SK-N-SH (cell line): ENCODE results near the gene LCE5A. TPM values are rescaled to one million over a fixed set of nuclear protein-coding genes. Genes with fewer than 3 reads are reported as not detected.

Experiments used
- CTCF ChIA-PET: fragments of 300-600, 350-600 bp; formaldehyde crosslinking; extraction: SDS; loops from one replicate; lab custom pipeline; 2021; lab: Yijun Ruan, JAX
- POLR2A ChIA-PET: fragments of 350-600 bp; sonication (Branson Sonifier 250); formaldehyde crosslinking; extraction: SDS; loops from one replicate; lab custom pipeline; 2020; ENCODE audit warnings: antibody characterized with exemption, inconsistent platforms; lab: Yijun Ruan, JAX
- DNase-seq: peaks from one replicate; pipeline ENCODE4 v3.0.0; 2012
- H2AFZ ChIP-seq: fragments of 200-600 bp; sonication (generic); 2 replicates; pipeline ENCODE4 v1.8.1; 2016; ENCODE audit warnings: antibody characterized with exemption, mild to moderate bottlenecking, low read depth
- H3F3A ChIP-seq: fragments of 200-600 bp; sonication (generic); replicated peaks from 2 replicates; pipeline ENCODE3; 2016; ENCODE audit warnings: antibody characterized with exemption, mild to moderate bottlenecking; ENCODE audit not compliant: insufficient read depth
- H3K27ac ChIP-seq, 2 experiments: fragments of 200-500 bp in 1 of 2; fragments of 200-600 bp in 1 of 2; sonication (Bioruptor generic) in 1 of 2; sonication (generic), shearing (Covaris generic) in 1 of 2; 2 replicates each; pipeline versions ENCODE4 v1.5.1 to v1.6.1; 2014 to 2016; ENCODE audit warnings: low read depth in 2 of 2, inconsistent platforms in 1 of 2, low read length in 1 of 2, mild to moderate bottlenecking in 1 of 2, mixed read lengths in 1 of 2
- H3K27me3 ChIP-seq: fragments of 200-600 bp; sonication (generic), shearing (Covaris generic); 2 replicates; pipeline ENCODE4 v1.6.1; 2016; ENCODE audit warnings: mixed run types; ENCODE audit not compliant: insufficient read depth
- H3K36me3 ChIP-seq, 2 experiments: fragments of 200-500 bp in 1 of 2; fragments of 200-600 bp in 1 of 2; sonication (Bioruptor generic) in 1 of 2; sonication (generic) in 1 of 2; replicated peaks in 1 of 2; 2 replicates each; pipeline versions ENCODE3 to v1.5.1; 2014 to 2016; ENCODE audit warnings: low read length in 1 of 2, mild to moderate bottlenecking in 1 of 2; ENCODE audit not compliant: insufficient read depth in 2 of 2, control insufficient read depth in 1 of 2
- H3K4me1 ChIP-seq, 2 experiments: fragments of 200-500 bp in 1 of 2; fragments of 200-600 bp in 1 of 2; sonication (Bioruptor generic) in 1 of 2; sonication (generic), shearing (Covaris generic) in 1 of 2; 2 replicates each; pipeline versions ENCODE4 v1.5.1 to v1.6.1; 2014 to 2016; ENCODE audit warnings: low read depth in 1 of 2, low read length in 1 of 2, mixed run types in 1 of 2; ENCODE audit not compliant: insufficient read depth in 2 of 2, control insufficient read depth in 1 of 2
- H3K4me2 ChIP-seq: fragments of 200-600 bp; sonication (generic), shearing (Covaris generic); 2 replicates; pipeline ENCODE4 v1.6.1; 2017; ENCODE audit warnings: mixed run types
- H3K4me3 ChIP-seq, 2 experiments: fragments of 200-500 bp in 1 of 2; fragments of 200-600 bp in 1 of 2; sonication (Bioruptor generic) in 1 of 2; sonication (generic), shearing (Covaris generic) in 1 of 2; 2 replicates each; pipeline versions ENCODE4 v1.5.1 to v1.8.1; 2014 to 2016; ENCODE audit warnings: low read depth in 2 of 2, inconsistent platforms in 1 of 2, low read length in 1 of 2, mild to moderate bottlenecking in 1 of 2, mixed read lengths in 1 of 2, moderate library complexity in 1 of 2
- H3K79me2 ChIP-seq: fragments of 200-600 bp; sonication (generic); 2 replicates; pipeline ENCODE4 v1.8.1; 2017; ENCODE audit warnings: mild to moderate bottlenecking; ENCODE audit not compliant: insufficient read depth
- H3K9ac ChIP-seq: fragments of 200-600 bp; sonication (generic); 2 replicates; pipeline ENCODE4 v1.6.1; 2017; ENCODE audit warnings: mixed run types
- H3K9me2 ChIP-seq: fragments of 200-600 bp; sonication (generic); 2 replicates; pipeline ENCODE4 v1.6.1; 2017; ENCODE audit warnings: mixed run types
- H3K9me3 ChIP-seq: fragments of 200-600 bp; sonication (generic); 2 replicates; pipeline ENCODE4 v1.6.1; 2017; ENCODE audit warnings: mixed run types, mild to moderate bottlenecking, moderate library complexity
- H4K20me1 ChIP-seq: fragments of 200-600 bp; sonication (generic); 2 replicates; pipeline ENCODE4 v1.6.1; 2017; ENCODE audit warnings: mild to moderate bottlenecking, mixed run types; ENCODE audit not compliant: insufficient read depth
- CTCF ChIP-seq: fragments of 200-600 bp; sonication (generic); IDR thresholded peaks from 2 replicates; pipeline ENCODE4 v1.6.1; 2017; ENCODE audit warnings: antibody characterized with exemption, mild to moderate bottlenecking, moderate library complexity
- ELF1 ChIP-seq: IDR thresholded peaks from 2 replicates; pipeline ENCODE4 v1.4.0; 2012
- EZH2phosphoT487 ChIP-seq: fragments of 200-600 bp; sonication (generic); IDR thresholded peaks from 2 replicates; pipeline ENCODE4 v1.6.1; 2017; ENCODE audit warnings: low read depth, mixed run types, mild to moderate bottlenecking, antibody characterized with exemption, moderate library complexity, borderline replicate concordance
- FOXJ3 ChIP-seq: sonication (generic); formaldehyde crosslinking; IDR thresholded peaks from 2 replicates; pipeline ENCODE4 v1.5.1; 2020; ENCODE audit warnings: mild to moderate bottlenecking, missing genetic modification reagents
- GABPA ChIP-seq: IDR thresholded peaks from 2 replicates; pipeline ENCODE4 v1.4.0; 2012; ENCODE audit warnings: low read depth, mild to moderate bottlenecking
- IRF3 ChIP-seq: fragments of 150-350 bp; IDR thresholded peaks from 2 replicates; pipeline ENCODE4 v1.6.1; 2016; ENCODE audit warnings: mild to moderate bottlenecking, low read depth, low read length
- MAX ChIP-seq: IDR thresholded peaks from 2 replicates; pipeline ENCODE4 v1.4.0; 2012; ENCODE audit warnings: low read depth
- MXI1 ChIP-seq: IDR thresholded peaks from 2 replicates; pipeline ENCODE4 v1.6.1; 2012; ENCODE audit warnings: mild to moderate bottlenecking, low read depth, low read length, improper control_type of control experiment
- NFIC ChIP-seq: IDR thresholded peaks from 2 replicates; pipeline ENCODE4 v1.4.0; 2012; ENCODE audit warnings: borderline replicate concordance
- NRF1 ChIP-seq: IDR thresholded peaks from 2 replicates; pipeline ENCODE4 v1.6.1; 2012; ENCODE audit warnings: low read depth, mild to moderate bottlenecking, low read length
- TEAD4 ChIP-seq: IDR thresholded peaks from 2 replicates; pipeline ENCODE4 v1.4.0; 2012; ENCODE audit warnings: mild to moderate bottlenecking, borderline replicate concordance; ENCODE audit not compliant: insufficient read depth
- USF1 ChIP-seq: IDR thresholded peaks from 2 replicates; pipeline ENCODE4 v1.4.0; 2012; ENCODE audit warnings: low read depth, borderline replicate concordance
- YY1 ChIP-seq: IDR thresholded peaks from 2 replicates; pipeline ENCODE4 v1.4.0; 2012; ENCODE audit warnings: low read depth, mild to moderate bottlenecking
- ZBTB33 ChIP-seq: IDR thresholded peaks from 2 replicates; pipeline ENCODE4 v1.4.0; 2012; ENCODE audit warnings: low read depth, borderline replicate concordance
- WGBS: methylation state at CpG from one replicate; pipeline ENCODE4 v1.1.6; 2017; ENCODE audit warnings: low lambda C conversion rate; 5-methylcytosine and 5-hydroxymethylcytosine counted together
- polyA plus RNA-seq, 3 experiments: library from polyadenylated mRNA; depleted of rRNA; stranded (reverse); fragments of >200 nt; gene quantifications; 2 replicates each; pipeline ENCODE4 v1.2.3, GENCODE V29; 2012

The LCE5A gene
- polyA plus RNA-seq, 1 of the 3 experiments (the other 2 are of a cell fraction) = not detected

- TF ChIP-seq IRF3 (no peak), CTCF (no peak), GABPA (no peak)
These were observed 8.9 kb upstream of the LCE5A start (continued) for GRCh38 chr1:152501704-152502103.

GRCh38 chr1:152502496-152503180 lies 8.0 kb upstream of the LCE5A start:
- Histone ChIP-seq H3K9ac (no peak overlapping the region), H2AFZ (no peak overlapping the region), H3K79me2 (no peaks in the 10 kb centered on the region), H3K9me3 (no peaks in the 10 kb centered on the region), H3K36me3 (no peaks in the 10 kb centered on the region), H3K27me3 (peaks cover 9% of the 10 kb centered on the region; the same call in 1 of the 2 replicates), H3K4me3 (no peak overlapping the region), H3K4me1 (no peaks in the 10 kb centered on the region), H4K20me1 (no peaks in the 10 kb centered on the region), H3F3A (no peaks in the 10 kb centered on the region), H3K27ac (no peak overlapping the region), H3K4me2 (no peak overlapping the region), H3K9me2 (no peaks in the 10 kb centered on the region)
- ChIA-PET POLR2A (no interaction called here), CTCF (no interaction called here)
- TF ChIP-seq NRF1 (no peak), YY1 (no peak), EZH2phosphoT487 (no peak), TEAD4 (no peak), USF1 (no peak)
- no peak for DNase-seq
- WGBS = under 1% methylated on average over 7 of the region's 7 CpGs

- Histone ChIP-seq H3K27me3 (peaks cover 9% of the 10 kb centered on the region; the same call in 1 of the 2 replicates), H3K4me1 (no peaks in the 10 kb centered on the region), H3K36me3 (no peaks in the 10 kb centered on the region), H3K9me2 (no peaks in the 10 kb centered on the region), H2AFZ (no peak overlapping the region), H3K9ac (no peak overlapping the region), H3K4me2 (no peak overlapping the region), H4K20me1 (no peaks in the 10 kb centered on the region), H3K4me3 (no peak overlapping the region), H3K27ac (no peak overlapping the region), H3F3A (no peaks in the 10 kb centered on the region), H3K79me2 (no peaks in the 10 kb centered on the region), H3K9me3 (no peaks in the 10 kb centered on the region)
- WGBS = 9% methylated on average over 2 of the region's 2 CpGs
- ChIA-PET CTCF (interaction anchor here (1.2 kb wide), 2 partner anchors 9 to 43 kb away, joined by 4 to 5 read pairs; no protein-coding TSS in a partner anchor), POLR2A (no interaction called here)
- TF ChIP-seq NFIC (no peak), MXI1 (no peak), ZBTB33 (no peak), NRF1 (no peak), ELF1 (no peak), MAX (no peak), FOXJ3 (no peak)
- no peak for DNase-seq
These were observed 5.5 kb upstream of the LCE5A start for GRCh38 chr1:152505083-152505482.
